Transverse colon (tissue), 4 donors: Measurements from ENCODE around the gene MTCH1. TPM values are rescaled to one million over a fixed set of nuclear protein-coding genes. Genes with fewer than 3 reads are reported as not detected.
"Not testable (repeated sequence)": the region's sequence is repeated elsewhere in the genome, so short reads cannot be mapped to it uniquely, and the experiment has no call there.

Experiments used
- DNase-seq: peaks from one replicate; pipeline ENCODE4 v3.0.0-alpha.2; 2019
- H3K27ac ChIP-seq, 4 donors: fragments of 200-600 bp; sonication (generic); 2 replicates each; pipeline ENCODE4 v1.5.1; 2016 to 2018; ENCODE audit warnings: inconsistent platforms in 4 of 4
- H3K27me3 ChIP-seq: fragments of 200-600 bp; sonication (generic); 2 replicates; pipeline ENCODE4 v1.5.1; 2017; ENCODE audit warnings: inconsistent platforms
- H3K36me3 ChIP-seq, 4 donors: fragments of 200-600 bp; sonication (generic); 2 replicates each; pipeline ENCODE4 v1.5.1; 2017 to 2019; ENCODE audit warnings: inconsistent platforms in 4 of 4
- H3K4me1 ChIP-seq, 4 donors: fragments of 200-600 bp; sonication (generic); 2 replicates each; pipeline ENCODE4 v1.5.1; 2017 to 2020; ENCODE audit warnings: inconsistent platforms in 4 of 4
- H3K4me3 ChIP-seq, 4 donors: fragments of 200-600 bp; sonication (generic); 1 replicate in 1 of 4; 2 replicates in 3 of 4; pipeline versions ENCODE4 v1.5.1 to v1.6.1; 2017 to 2019; ENCODE audit warnings: inconsistent platforms in 4 of 4
- H3K9me3 ChIP-seq, 2 donors: fragments of 200-600 bp; sonication (generic); 2 replicates each; pipeline ENCODE4 v1.5.1; 2017 to 2019; ENCODE audit warnings: inconsistent platforms in 2 of 2
- EP300 ChIP-seq: sonication (generic); formaldehyde crosslinking; IDR thresholded peaks from one replicate; pipeline ENCODE4 v1.6.1; 2017; ENCODE audit warnings: antibody characterized with exemption, low read depth
- POLR2A ChIP-seq: fragments of 450-650 bp; IDR thresholded peaks from one replicate; pipeline ENCODE4 v1.6.1; 2016; ENCODE audit warnings: antibody characterized with exemption, mild to moderate bottlenecking, moderate library complexity
- POLR2AphosphoS5 ChIP-seq, 3 donors: sonication (generic); formaldehyde crosslinking; IDR thresholded peaks; one replicate each; pipeline ENCODE4 v1.6.1; 2016; ENCODE audit warnings: antibody characterized with exemption in 3 of 3
- WGBS, 2 donors: methylation state at CpG; one replicate each; pipeline ENCODE4 v1.1.5; 2018; ENCODE audit warnings: low coverage in 1 of 2; 5-methylcytosine and 5-hydroxymethylcytosine counted together
- in situ Hi-C, 4 donors: fragments of 200-750 bp; cut with MboI; loops; one replicate each; pipeline versions ENCODE4 v1.15.0 to v1.15.1; 2017; ENCODE audit warnings: low sequenced_read_pairs in 3 of 4, low pct_ligation_motif_present in 1 of 4, low pct_unique_long_range_greater_than_20kb in 1 of 4
- intact Hi-C: fragments of 100-400 bp; cut with DNase I; formaldehyde crosslinking; loops from one replicate; pipeline ENCODE4 v1.15.1; 2023; ENCODE audit warnings: low total_unique reads
- total RNA-seq, 4 donors: library from RNA; depleted of rRNA; stranded (reverse); fragments of >200 nt; gene quantifications; one replicate each; pipeline ENCODE4 v1.1.0, GENCODE V29; 2016
- TF ChIP-seq, protein P1 (sequence below), 5 experiments: fragments of 200-600 bp in 3 of 5; fragments of 450-650 bp in 2 of 5; sonication (generic) in 3 of 5; IDR thresholded peaks; 1 replicate in 2 of 5; 2 replicates in 3 of 5; pipeline ENCODE4 v1.5.1; 2016 to 2017; ENCODE audit warnings: antibody characterized with exemption in 5 of 5, inconsistent platforms in 3 of 5, mild to moderate bottlenecking in 2 of 5, moderate library complexity in 1 of 5

Gene MTCH1
- total RNA-seq, 4 donors from 2014 or later: 123 to 190 (median 152) TPM

DNA sequence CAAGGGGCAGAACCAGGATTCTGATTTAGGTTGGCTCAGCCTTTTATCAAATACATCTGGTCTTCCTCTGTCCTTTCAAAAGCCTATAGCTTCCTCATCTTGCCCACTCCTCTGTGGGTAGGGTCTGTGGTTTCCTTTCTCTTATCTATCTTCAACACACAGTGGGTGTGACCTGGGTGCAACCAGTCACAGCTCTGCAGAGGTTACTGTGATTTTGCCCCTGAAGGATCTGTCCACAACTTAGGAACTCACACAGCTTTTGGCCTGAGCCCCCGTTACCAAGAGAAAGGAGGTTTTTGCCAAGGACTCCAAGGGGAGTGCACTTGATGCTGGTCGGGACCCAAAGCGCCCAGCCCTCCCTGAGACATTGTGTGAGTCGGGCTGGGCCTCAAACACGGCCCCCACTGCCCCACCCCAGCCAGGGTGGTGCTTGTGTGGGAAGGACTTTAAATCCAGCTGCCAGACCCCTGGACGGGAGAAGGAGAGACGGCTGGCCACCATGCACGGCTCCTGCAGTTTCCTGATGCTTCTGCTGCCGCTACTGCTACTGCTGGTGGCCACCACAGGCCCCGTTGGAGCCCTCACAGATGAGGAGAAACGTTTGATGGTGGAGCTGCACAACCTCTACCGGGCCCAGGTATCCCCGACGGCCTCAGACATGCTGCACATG lies 31.6 kb downstream of the MTCH1 start, which contains the start of gene PI16:
PI16 (plus strand) TSS at position 477 of the 670 bp plus-strand sequence; CDS start at position 500, 23 bp downstream.
- intact Hi-C loops: no loop called here
- no peak for TF ChIP-seq POLR2AphosphoS5 (IDR thresholded peaks at IDR 0.05)
- TF ChIP-seq EP300: no peak
- TF ChIP-seq, protein P1, sequence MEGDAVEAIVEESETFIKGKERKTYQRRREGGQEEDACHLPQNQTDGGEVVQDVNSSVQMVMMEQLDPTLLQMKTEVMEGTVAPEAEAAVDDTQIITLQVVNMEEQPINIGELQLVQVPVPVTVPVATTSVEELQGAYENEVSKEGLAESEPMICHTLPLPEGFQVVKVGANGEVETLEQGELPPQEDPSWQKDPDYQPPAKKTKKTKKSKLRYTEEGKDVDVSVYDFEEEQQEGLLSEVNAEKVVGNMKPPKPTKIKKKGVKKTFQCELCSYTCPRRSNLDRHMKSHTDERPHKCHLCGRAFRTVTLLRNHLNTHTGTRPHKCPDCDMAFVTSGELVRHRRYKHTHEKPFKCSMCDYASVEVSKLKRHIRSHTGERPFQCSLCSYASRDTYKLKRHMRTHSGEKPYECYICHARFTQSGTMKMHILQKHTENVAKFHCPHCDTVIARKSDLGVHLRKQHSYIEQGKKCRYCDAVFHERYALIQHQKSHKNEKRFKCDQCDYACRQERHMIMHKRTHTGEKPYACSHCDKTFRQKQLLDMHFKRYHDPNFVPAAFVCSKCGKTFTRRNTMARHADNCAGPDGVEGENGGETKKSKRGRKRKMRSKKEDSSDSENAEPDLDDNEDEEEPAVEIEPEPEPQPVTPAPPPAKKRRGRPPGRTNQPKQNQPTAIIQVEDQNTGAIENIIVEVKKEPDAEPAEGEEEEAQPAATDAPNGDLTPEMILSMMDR (IDR thresholded peaks at IDR 0.05): no peak
- TF ChIP-seq POLR2A: no peak
- DNase-seq: no peak
- 67% methylated on average over 14 of the region's 14 CpGs; no CpG with 5 or more reads in 1 of the 2 donors for WGBS, 2 donors
- H3K27me3 ChIP-seq: no peaks in the 10 kb centered on the region
- no peaks in the 10 kb centered on the region for H3K9me3 ChIP-seq
- no peak within 1 kb of the TSS for H3K4me3 ChIP-seq
- in situ Hi-C loops: no loop called here
- H3K27ac ChIP-seq: no peak within 1 kb of the TSS
- H3K36me3 ChIP-seq: no peaks in the 10 kb centered on the region
- no peaks in the 10 kb centered on the region for H3K4me1 ChIP-seq

DNA sequence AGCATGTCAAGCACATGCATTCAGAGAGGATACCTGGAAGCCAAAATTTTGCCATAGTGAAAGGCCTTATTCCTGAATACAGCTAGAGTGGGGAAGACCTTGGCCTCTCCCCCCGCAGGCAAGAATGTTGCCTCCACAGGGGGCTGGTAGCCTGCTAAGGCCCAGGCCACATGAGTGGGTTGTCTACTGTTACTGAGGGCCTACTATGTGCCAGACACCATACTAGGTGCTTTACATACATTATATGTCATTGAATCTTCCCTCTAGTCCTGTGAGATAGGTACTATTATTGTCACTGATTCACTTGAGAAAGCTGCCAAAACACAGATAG lies 32.1 kb downstream of the MTCH1 start:
- Histone ChIP-seq H3K27ac (no peak overlapping the region), H3K4me3 (no peak overlapping the region), H3K36me3 (no peaks in the 10 kb centered on the region), H3K27me3 (no peaks in the 10 kb centered on the region), H3K4me1 (no peaks in the 10 kb centered on the region), H3K9me3 (no peaks in the 10 kb centered on the region)
- intact Hi-C loops: no loop called here
- TF ChIP-seq, protein P1 (IDR thresholded peaks at IDR 0.05): no peak
- in situ Hi-C loops: no loop called here
- DNase-seq: no peak
- 86% methylated on average over 1 of the region's 1 CpG; no CpG with 5 or more reads in 1 of the 2 donors for WGBS, 2 donors

DNA sequence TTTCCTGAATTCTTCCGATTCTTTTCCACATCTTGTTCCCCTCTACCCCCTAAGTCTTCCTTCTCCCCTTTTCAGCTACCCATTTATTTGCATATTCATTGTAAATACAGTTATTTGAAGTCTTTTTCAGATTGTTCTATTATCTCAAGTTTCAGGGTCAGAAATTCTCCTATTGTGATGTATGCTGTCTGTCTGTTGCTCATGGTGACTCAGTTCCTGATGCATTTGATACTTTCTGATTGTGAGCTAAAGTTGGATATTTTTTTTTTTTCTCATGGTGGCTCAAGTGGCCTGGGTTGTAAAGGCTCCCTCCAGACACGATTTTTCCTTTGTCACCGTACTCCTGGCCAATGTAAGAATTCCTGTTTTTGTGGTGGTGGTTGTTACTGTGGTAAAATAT lies 36.4 kb downstream of the MTCH1 start:
- in situ Hi-C loops: no loop called here
- TF ChIP-seq EP300: no peak
- TF ChIP-seq POLR2AphosphoS5 (IDR thresholded peaks at IDR 0.05): no peak
- TF ChIP-seq, protein P1 (IDR thresholded peaks at IDR 0.05): no peak
- no peak for TF ChIP-seq POLR2A
- Histone ChIP-seq H3K9me3 (no peaks in the 10 kb centered on the region), H3K36me3 (no peaks in the 10 kb centered on the region), H3K4me1 (no peaks in the 10 kb centered on the region), H3K27ac (no peak overlapping the region), H3K27me3 (no peaks in the 10 kb centered on the region), H3K4me3 (no peak overlapping the region)
- intact Hi-C loops: no loop called here
- WGBS, 2 donors: 72 to 85% methylated on average over 3 of the region's 3 CpGs
- no peak for DNase-seq

DNA sequence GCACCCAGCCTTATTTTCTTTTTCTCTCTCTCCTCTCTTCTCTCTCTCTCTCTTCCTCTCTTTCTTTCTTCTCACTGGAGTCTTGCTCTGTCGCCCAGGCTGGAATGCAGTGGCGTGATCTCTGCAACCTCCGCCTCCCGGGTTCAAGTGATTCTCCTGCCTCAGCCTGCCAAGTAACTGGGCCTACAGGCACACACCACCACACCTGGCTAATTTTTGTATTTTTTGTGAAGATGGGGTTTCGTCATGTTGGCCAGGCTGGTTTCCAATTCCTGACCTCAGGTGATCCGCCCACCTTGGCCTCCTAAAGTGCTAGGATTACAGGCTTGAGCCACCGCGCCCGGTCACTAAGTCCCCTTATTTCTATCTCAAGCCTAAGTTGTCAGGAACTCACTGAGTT lies 36.9 kb downstream of the MTCH1 start:
- H3K4me1 ChIP-seq, H3K27me3 ChIP-seq, H3K36me3 ChIP-seq, H3K27ac ChIP-seq, H3K9me3 ChIP-seq, H3K4me3 ChIP-seq, in situ Hi-C loops, DNase-seq, intact Hi-C loops: not testable (repeated sequence)
- 90 to 91% methylated on average over 2 to 9 of the region's 9 CpGs for WGBS, 2 donors
